ENCODE data around the gene IL10RA.

IL10RA gene

DNA sequence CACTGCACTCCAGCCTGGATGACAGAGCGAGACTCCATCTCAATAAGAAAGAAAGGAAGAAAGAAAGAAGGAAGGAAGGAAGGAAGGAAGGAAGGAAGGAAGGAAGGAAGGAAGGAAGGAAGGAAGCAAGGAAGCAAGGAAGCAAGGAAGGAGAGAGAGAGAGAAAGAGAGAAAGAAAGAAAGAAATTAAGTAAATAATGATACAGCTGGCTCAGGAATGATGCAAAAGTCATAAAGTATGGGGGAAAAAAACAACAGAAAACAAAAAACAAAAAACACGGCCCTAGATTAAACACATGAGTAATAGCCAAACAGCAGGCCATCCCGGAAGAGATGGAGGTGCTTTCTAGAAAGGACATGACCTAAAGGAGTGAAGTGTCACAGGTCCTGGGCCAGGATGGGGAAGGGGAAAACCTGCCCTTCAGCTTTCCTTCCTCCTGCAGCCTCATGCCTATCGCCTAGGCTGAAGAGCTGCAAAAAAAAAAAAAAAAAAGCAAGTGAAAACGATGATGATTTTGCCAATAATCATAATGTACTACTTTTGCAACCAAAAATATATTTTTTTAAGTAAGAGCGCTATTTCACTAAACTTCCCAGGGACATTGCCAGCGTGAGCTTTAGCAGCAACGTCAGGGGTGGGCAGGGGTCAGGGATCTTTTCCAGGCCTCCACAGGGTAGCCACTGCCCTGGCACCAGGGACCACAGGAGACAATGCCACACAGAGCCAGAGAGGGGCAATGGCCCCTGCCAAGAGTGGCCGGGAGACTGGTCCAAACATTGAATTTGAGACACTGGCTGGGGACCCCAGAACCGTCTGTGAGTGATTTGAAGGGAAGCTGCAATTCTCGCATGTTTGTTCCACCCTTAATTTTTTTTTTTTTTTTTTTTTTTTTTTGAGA is 62.5 kb downstream of the IL10RA start:
- no peak for DNase-seq

DNA sequence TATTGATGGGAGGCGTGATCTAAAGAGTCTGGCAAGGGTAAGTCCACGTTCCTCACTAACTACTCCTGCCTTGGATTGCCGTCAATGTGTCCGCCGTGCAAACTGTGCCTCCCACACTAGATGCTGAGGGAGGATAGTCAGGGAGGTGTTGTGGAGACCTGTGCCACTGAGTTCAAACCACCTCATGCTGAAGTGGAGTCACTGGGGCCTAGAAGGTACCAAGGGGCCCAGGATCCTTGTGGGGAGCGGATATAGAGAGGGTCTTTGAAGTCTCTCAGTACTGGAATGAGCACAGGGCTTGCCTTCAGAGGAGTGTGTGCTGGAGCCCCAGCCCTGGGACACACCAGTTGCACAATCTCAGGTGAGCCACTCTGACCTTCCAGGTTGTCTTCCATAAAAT is 63.6 kb downstream of the IL10RA start:
- DNase-seq = no peak

DNA sequence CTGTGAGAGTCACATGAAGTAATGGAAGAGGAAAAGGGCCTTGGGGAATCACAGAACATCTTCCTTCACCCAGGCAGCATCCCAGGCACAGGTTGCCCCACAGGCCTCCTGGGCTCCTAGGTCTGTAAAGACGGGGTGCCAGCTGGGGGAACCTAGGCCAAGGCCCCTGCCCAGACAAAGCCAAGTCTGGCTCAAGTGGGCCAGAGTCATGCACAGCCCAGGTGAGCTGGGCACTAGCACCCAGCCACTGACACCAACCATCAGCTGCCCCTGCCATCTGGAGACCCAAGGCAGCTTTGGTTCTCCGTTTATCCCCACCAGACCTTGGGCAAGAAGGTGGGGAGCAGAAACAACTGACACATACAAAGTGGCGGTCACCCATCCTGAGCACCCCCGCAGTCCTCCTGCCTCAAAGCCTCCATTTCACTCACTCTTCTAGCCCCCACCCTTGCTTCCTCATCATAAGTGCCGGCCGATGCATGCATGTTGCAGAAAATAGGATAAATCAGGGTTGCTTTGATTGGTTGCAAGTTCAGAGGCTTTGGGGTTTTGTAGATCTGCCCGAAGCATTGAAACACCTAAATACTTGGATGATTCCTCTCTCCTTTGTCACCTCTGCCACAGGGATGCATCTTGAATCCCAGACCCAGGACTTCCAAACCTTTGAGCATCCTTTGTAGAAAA is 64.2 kb downstream of the IL10RA start:
- no peak for DNase-seq
